ENCODE results near the gene TXLNA.

Gene TXLNA

GRCh38 chr1:32231843-32232432 is 52.5 kb downstream of the TXLNA start:
- Histone ChIP-seq H3K9me3 (ENCODE audit: low read length) (no peaks in the 10 kb centered on the region), H3K36me3 (ENCODE audit: insufficient read depth, low read length) (peaks cover 54% of the 10 kb centered on the region), H3K27ac (ENCODE audit: low read depth, low read length, poor library complexity, severe bottlenecking) (peak overlapping the region; percentile 66), H3K4me1 (ENCODE audit: insufficient read depth, low read length, severe bottlenecking) (peaks cover 15% of the 10 kb centered on the region), H3K4me2 (ENCODE audit: low read length) (no peak overlapping the region), H3K79me2 (ENCODE audit: insufficient read depth, low read length) (no peaks in the 10 kb centered on the region), H3K9me2 (ENCODE audit: low read depth, low read length) (no peaks in the 10 kb centered on the region), H3K27me3 (ENCODE audit: insufficient read depth, low read length) (no peaks in the 10 kb centered on the region), H2AFZ (ENCODE audit: low read length) (no peak overlapping the region), H3K4me3 (ENCODE audit: low read depth, low read length, poor library complexity, severe bottlenecking) (no peak overlapping the region), H3F3A (ENCODE audit: insufficient read depth, low read length) (peaks cover 3% of the 10 kb centered on the region; the same call in 1 of the 2 replicates), H3K9ac (ENCODE audit: low read length) (no peak overlapping the region; the same call in 1 of the 2 replicates), H4K20me1 (ENCODE audit: insufficient read depth, low read length) (no peaks in the 10 kb centered on the region)
- TF ChIP-seq EZH2 (IDR thresholded peaks at IDR 0.05; ENCODE audit: borderline replicate concordance, low read length) = no peak
- no peak for TF ChIP-seq CTCF (IDR thresholded peaks at IDR 0.05; ENCODE audit: low read length)

DNA sequence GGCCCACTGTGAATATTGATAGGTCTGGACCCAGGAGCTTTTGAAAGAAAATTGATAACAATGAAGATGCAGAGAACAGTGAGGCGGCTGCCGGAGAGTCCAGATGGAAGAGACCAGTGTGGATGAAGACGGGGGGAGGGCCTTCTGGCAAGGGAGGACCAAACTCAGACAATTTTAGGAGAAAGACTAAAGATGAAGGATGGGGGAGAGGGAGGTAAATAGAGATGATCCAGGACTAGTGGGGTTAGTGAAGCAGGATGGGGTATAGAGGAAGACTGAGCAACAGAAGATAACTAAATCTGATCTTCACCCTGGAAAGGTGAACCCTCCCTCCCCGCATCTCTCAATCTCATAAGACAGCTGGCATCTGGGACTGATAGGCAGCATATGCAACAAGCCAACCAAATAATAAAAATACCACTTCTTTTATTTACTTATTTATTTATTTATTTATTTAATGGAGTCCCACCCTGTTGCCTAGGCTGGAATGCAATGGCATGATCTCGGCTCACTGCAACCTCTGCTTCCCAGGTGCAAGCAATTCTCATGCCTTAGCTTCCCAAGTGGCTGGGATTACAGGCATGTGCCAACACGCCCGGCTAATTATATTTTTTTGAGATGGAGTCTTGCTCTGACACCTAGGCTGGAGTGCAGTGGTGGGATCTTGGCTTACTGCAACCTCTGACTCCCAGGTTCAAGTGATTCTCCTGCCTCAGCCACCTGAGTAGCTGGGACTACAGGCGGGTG is 53.3 kb downstream of the TXLNA start:
- Histone ChIP-seq H3K36me3 (ENCODE audit: insufficient read depth, low read length) (peaks cover 49% of the 10 kb centered on the region), H3K9me2 (ENCODE audit: low read depth, low read length) (no peaks in the 10 kb centered on the region), H2AFZ (ENCODE audit: low read length) (no peak overlapping the region), H3K27ac (ENCODE audit: low read depth, low read length, poor library complexity, severe bottlenecking) (peak overlapping the region; percentile 66), H3K79me2 (ENCODE audit: insufficient read depth, low read length) (no peaks in the 10 kb centered on the region), H3K9me3 (ENCODE audit: low read length) (no peaks in the 10 kb centered on the region), H3K4me3 (ENCODE audit: low read depth, low read length, poor library complexity, severe bottlenecking) (no peak overlapping the region), H3K9ac (ENCODE audit: low read length) (no peak overlapping the region; the same call in 1 of the 2 replicates), H4K20me1 (ENCODE audit: insufficient read depth, low read length) (no peaks in the 10 kb centered on the region), H3F3A (ENCODE audit: insufficient read depth, low read length) (peaks cover 3% of the 10 kb centered on the region; the same call in 1 of the 2 replicates), H3K4me1 (ENCODE audit: insufficient read depth, low read length, severe bottlenecking) (peaks cover 15% of the 10 kb centered on the region), H3K27me3 (ENCODE audit: insufficient read depth, low read length) (no peaks in the 10 kb centered on the region), H3K4me2 (ENCODE audit: low read length) (no peak overlapping the region)
- TF ChIP-seq CTCF (IDR thresholded peaks at IDR 0.05; ENCODE audit: low read length) (no peak), EZH2 (IDR thresholded peaks at IDR 0.05; ENCODE audit: borderline replicate concordance, low read length) (no peak)

GRCh38 chr1:32234792-32235191 is 55.3 kb downstream of the TXLNA start:
- Histone ChIP-seq H3K27me3 (ENCODE audit: insufficient read depth, low read length) (no peaks in the 10 kb centered on the region), H3K4me1 (ENCODE audit: insufficient read depth, low read length, severe bottlenecking) (peaks cover 21% of the 10 kb centered on the region), H3K9ac (ENCODE audit: low read length) (no peak overlapping the region; the same call in 1 of the 2 replicates), H2AFZ (ENCODE audit: low read length) (no peak overlapping the region), H3K4me2 (ENCODE audit: low read length) (peak overlapping the region; percentile 50; the same call in 1 of the 2 replicates), H3K79me2 (ENCODE audit: insufficient read depth, low read length) (no peaks in the 10 kb centered on the region), H3K36me3 (ENCODE audit: insufficient read depth, low read length) (peaks cover 34% of the 10 kb centered on the region), H4K20me1 (ENCODE audit: insufficient read depth, low read length) (no peaks in the 10 kb centered on the region), H3F3A (ENCODE audit: insufficient read depth, low read length) (peaks cover 3% of the 10 kb centered on the region; the same call in 1 of the 2 replicates), H3K4me3 (ENCODE audit: low read depth, low read length, poor library complexity, severe bottlenecking) (peak overlapping the region; percentile 25), H3K9me2 (ENCODE audit: low read depth, low read length) (no peaks in the 10 kb centered on the region), H3K27ac (ENCODE audit: low read depth, low read length, poor library complexity, severe bottlenecking) (peak overlapping the region; percentile 60), H3K9me3 (ENCODE audit: low read length) (no peaks in the 10 kb centered on the region)
- TF ChIP-seq CTCF (IDR thresholded peaks at IDR 0.05; ENCODE audit: low read length) (peak; percentile 36; the same call in 1 of the 2 replicates), EZH2 (IDR thresholded peaks at IDR 0.05; ENCODE audit: borderline replicate concordance, low read length) (no peak)

All from OCI-LY1 (cell line).